Measurements from ENCODE around the gene MPC1.
"Not testable (repeated sequence)": the region's sequence is repeated elsewhere in the genome, so short reads cannot be mapped to it uniquely, and the experiment has no call there.

MPC1 gene

GRCh38 chr6:166370489-166370888 is 12.3 kb downstream of the MPC1 start:
- TF ChIP-seq CTCF (IDR thresholded peaks at IDR 0.05; ENCODE audit: low read depth, low read length, missing control alignments) = no peak
- no peak overlapping the region for H3K4me3 ChIP-seq (replicated peaks; ENCODE audit: low read depth, low read length)
- DNase-seq (ENCODE audit: extremely low read depth, low read depth) = no peak

GRCh38 chr6:166369782-166370181 is 13.0 kb downstream of the MPC1 start:
- DNase-seq (ENCODE audit: extremely low read depth, low read depth) = no peak
- no peak overlapping the region for H3K4me3 ChIP-seq (replicated peaks; ENCODE audit: low read depth, low read length)
- no peak for TF ChIP-seq CTCF (IDR thresholded peaks at IDR 0.05; ENCODE audit: low read depth, low read length, missing control alignments)

- no peak overlapping the region for H3K4me3 ChIP-seq (replicated peaks; ENCODE audit: low read depth, low read length)
- DNase-seq (ENCODE audit: extremely low read depth, low read depth) = no peak
- TF ChIP-seq CTCF (IDR thresholded peaks at IDR 0.05; ENCODE audit: low read depth, low read length, missing control alignments) = no peak
These were observed 15.8 kb downstream of the MPC1 start for GRCh38 chr6:166366921-166367320.

- no peak for DNase-seq (ENCODE audit: extremely low read depth, low read depth)
- H3K4me3 ChIP-seq (replicated peaks; ENCODE audit: low read depth, low read length) = no peak overlapping the region
- TF ChIP-seq CTCF (IDR thresholded peaks at IDR 0.05; ENCODE audit: low read depth, low read length, missing control alignments) = no peak
These were observed 16.9 kb downstream of the MPC1 start for GRCh38 chr6:166365806-166366205.

- TF ChIP-seq CTCF (IDR thresholded peaks at IDR 0.05; ENCODE audit: low read depth, low read length, missing control alignments) = no peak
- DNase-seq (ENCODE audit: extremely low read depth, low read depth) = no peak
- no peak overlapping the region for H3K4me3 ChIP-seq (replicated peaks; ENCODE audit: low read depth, low read length)
These were observed 17.5 kb downstream of the MPC1 start for GRCh38 chr6:166365221-166365620.

GRCh38 chr6:166364456-166364855 is 18.3 kb downstream of the MPC1 start:
- TF ChIP-seq CTCF (IDR thresholded peaks at IDR 0.05; ENCODE audit: low read depth, low read length, missing control alignments) = no peak
- DNase-seq (ENCODE audit: extremely low read depth, low read depth) = no peak
- H3K4me3 ChIP-seq (replicated peaks; ENCODE audit: low read depth, low read length) = no peak overlapping the region

GRCh38 chr6:166362427-166362826 is 20.3 kb downstream of the MPC1 start:
- H3K4me3 ChIP-seq (replicated peaks; ENCODE audit: low read depth, low read length); DNase-seq (ENCODE audit: extremely low read depth, low read depth): not testable (repeated sequence)
